GM10248 (cell line): ENCODE data around the gene SPTLC1.

Source experiments
- CTCF ChIA-PET: fragments of 300-600 bp; sonication (Branson Sonifier 250); formaldehyde crosslinking; extraction: SDS; loops from one replicate; lab custom pipeline; 2021; ENCODE audit warnings: antibody characterized with exemption; lab: Yijun Ruan, JAX
- POLR2A ChIA-PET: fragments of 350-650 bp; sonication (Branson Sonifier 250); formaldehyde crosslinking; extraction: SDS; loops from one replicate; lab custom pipeline; 2020; ENCODE audit warnings: antibody characterized with exemption; lab: Yijun Ruan, JAX
- DNase-seq: peaks from one replicate; pipeline ENCODE4 v3.0.0; 2012; ENCODE audit errors: extremely low spot score
- TF ChIP-seq, protein P1 (sequence below): IDR thresholded peaks from 2 replicates; pipeline ENCODE4 v1.5.1; 2012; ENCODE audit warnings: mild to moderate bottlenecking, low read depth; ENCODE audit errors: extremely low read depth, missing control alignments, control extremely low read depth

SPTLC1 gene

DNA sequence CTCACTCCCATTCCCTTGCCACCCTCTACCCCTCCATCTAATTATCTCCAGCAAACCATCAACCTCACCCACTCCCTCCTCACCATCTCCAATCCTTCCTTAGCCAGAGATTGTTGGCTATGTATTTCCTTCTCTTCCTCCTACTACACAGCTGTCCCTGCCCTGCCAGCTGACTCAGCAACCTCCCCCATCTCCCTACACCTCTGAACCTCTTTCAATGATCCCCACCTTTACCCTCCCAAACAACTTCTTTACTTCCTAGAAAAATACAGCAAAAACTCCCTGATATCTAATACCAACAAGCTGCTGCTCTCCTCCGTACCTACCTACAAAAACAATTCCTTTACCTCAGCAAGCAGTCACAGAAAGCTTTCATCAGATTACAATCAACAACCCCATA, 37.3 kb downstream of the SPTLC1 start:
- ChIA-PET CTCF (interaction anchor here (1.5 kb wide), 1 partner anchor 63 kb away, joined by 3 read pairs; no protein-coding TSS in a partner anchor), POLR2A (no interaction called here)
- DNase-seq, result no peak
- TF ChIP-seq, protein P1, sequence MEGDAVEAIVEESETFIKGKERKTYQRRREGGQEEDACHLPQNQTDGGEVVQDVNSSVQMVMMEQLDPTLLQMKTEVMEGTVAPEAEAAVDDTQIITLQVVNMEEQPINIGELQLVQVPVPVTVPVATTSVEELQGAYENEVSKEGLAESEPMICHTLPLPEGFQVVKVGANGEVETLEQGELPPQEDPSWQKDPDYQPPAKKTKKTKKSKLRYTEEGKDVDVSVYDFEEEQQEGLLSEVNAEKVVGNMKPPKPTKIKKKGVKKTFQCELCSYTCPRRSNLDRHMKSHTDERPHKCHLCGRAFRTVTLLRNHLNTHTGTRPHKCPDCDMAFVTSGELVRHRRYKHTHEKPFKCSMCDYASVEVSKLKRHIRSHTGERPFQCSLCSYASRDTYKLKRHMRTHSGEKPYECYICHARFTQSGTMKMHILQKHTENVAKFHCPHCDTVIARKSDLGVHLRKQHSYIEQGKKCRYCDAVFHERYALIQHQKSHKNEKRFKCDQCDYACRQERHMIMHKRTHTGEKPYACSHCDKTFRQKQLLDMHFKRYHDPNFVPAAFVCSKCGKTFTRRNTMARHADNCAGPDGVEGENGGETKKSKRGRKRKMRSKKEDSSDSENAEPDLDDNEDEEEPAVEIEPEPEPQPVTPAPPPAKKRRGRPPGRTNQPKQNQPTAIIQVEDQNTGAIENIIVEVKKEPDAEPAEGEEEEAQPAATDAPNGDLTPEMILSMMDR, result no peak

DNA sequence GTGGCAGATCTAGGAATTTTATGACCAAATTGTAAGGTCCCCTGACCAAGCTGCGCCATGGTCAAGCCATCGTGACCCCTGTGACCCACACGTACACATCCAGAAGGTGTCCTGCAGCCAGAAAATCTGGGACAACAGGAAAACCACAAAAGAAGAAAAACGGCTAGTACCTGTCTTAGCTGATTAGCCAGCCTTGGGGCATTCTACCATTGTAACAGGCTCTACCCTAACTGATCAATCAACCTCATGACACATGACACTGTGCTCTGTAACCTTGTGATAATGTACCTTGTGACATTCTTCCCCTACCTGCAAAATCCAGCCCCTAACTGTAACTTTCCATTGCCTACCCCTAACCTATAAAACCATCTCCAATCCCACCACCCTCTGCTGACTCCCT, 43.6 kb downstream of the SPTLC1 start:
- no peak for DNase-seq
- TF ChIP-seq, protein P1, result no peak
- POLR2A ChIA-PET, result no interaction called here
- CTCF ChIA-PET, result no interaction called here

DNA sequence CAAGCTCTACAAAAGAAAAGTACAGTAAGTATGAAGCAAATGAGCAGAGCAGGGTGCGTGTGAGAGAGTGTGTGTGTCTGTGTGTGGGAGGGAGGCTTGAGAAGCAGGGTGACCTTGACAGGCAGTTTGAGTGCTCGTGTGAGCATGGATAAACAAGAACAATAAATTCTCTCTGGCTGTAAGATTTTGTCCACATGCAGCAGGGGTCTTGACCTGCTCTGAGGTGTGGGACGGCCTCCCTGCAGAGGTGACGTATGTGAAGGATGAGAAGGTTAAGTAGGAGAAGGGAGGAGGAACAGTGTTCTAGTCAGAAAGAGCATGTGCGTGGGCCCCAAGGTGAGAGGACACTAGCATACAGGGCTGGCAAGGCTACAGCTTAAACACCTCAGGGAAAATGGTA, 49.0 kb downstream of the SPTLC1 start:
- ChIA-PET POLR2A (no interaction called here), CTCF (no interaction called here)
- DNase-seq, result no peak
- TF ChIP-seq, protein P1, result no peak

DNA sequence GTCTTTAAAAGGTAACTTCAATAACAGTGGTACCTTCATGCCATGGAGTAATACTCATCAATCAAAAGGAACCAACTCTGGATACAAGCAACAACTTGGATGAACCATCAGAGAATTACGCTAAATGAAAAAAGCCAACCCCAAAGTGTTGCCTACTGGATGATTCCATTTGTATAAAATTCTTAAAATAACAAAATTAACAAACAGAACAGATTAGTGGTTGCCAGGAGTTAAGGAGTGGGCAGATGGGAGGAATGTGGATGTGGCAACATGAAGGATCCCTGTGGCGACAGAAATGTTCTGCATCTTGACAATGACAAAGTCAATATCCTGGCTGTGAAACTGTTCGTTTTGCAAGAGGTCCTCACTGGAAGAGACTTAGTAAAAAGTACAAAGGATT, 50.5 kb downstream of the SPTLC1 start:
- TF ChIP-seq, protein P1, result no peak
- DNase-seq, result no peak
- CTCF ChIA-PET, result no interaction called here
- POLR2A ChIA-PET, result no interaction called here

DNA sequence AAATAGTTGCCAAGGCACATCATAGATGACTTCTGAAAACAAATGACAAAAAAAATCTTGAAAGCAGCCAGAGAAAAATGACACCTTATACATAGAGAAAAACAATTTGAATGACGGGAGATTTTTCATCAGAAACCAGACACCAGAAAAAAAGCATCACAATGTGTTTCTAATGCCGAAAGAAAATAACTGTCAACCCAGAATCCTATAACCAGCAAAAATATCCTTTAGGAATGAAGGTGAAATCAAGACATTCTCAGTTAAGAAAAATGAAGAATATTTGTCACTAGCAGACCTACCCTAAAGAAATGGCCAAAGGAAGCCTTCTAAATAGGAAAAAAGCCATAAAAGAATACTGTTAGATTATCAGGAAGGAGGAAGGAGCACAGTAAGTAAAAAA, 54.0 kb downstream of the SPTLC1 start:
- TF ChIP-seq, protein P1, result no peak
- no peak for DNase-seq
- POLR2A ChIA-PET, result no interaction called here
- CTCF ChIA-PET, result interaction anchor here (1.0 kb wide), 1 partner anchor 12 kb away, joined by 3 read pairs; no protein-coding TSS in a partner anchor

DNA sequence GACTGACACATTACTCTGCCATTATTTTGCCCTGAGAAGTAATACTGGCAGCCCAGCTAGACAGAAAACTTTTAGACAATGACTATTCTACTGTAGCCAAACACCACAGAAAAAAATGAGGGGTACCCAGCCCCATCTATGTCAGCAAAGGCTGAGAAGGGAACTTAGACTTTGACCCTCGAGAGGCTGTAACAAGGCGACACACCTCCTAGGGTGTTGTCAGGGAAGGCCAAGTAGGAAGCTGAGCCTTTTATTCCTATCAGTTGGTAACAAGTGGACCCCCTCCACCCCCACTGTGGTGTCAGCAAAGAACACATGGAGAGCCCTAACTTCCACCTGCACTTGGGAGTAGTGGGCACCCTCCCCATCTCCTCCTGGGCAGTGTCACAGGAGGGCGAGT, 55.6 kb downstream of the SPTLC1 start:
- DNase-seq, result no peak
- TF ChIP-seq, protein P1, result no peak
- ChIA-PET CTCF (no interaction called here), POLR2A (no interaction called here)
